ENCODE data around the gene C9orf50. TPM values are rescaled to one million over a fixed set of nuclear protein-coding genes. Genes with fewer than 3 reads are reported as not detected.

C9orf50 gene
- total RNA-seq, 1 donor from 2014 or later: not detected

GRCh38 chr9:129646654-129647053 is 25.8 kb upstream of the C9orf50 start:
- intact Hi-C loops (cut with DNase I): loop anchor here (10.0 kb wide), 1 partner anchor 88 kb away; no protein-coding TSS in a partner anchor
- H3K36me3 ChIP-seq: no peaks in the 10 kb centered on the region
- no peak for DNase-seq
- no peaks in the 10 kb centered on the region for H3K9me3 ChIP-seq
- TF ChIP-seq, protein P1, sequence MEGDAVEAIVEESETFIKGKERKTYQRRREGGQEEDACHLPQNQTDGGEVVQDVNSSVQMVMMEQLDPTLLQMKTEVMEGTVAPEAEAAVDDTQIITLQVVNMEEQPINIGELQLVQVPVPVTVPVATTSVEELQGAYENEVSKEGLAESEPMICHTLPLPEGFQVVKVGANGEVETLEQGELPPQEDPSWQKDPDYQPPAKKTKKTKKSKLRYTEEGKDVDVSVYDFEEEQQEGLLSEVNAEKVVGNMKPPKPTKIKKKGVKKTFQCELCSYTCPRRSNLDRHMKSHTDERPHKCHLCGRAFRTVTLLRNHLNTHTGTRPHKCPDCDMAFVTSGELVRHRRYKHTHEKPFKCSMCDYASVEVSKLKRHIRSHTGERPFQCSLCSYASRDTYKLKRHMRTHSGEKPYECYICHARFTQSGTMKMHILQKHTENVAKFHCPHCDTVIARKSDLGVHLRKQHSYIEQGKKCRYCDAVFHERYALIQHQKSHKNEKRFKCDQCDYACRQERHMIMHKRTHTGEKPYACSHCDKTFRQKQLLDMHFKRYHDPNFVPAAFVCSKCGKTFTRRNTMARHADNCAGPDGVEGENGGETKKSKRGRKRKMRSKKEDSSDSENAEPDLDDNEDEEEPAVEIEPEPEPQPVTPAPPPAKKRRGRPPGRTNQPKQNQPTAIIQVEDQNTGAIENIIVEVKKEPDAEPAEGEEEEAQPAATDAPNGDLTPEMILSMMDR (IDR thresholded peaks at IDR 0.05): no peak
- no peak overlapping the region for H3K27ac ChIP-seq
- H3K27me3 ChIP-seq: no peaks in the 10 kb centered on the region
- no peak overlapping the region for H3K4me3 ChIP-seq
- no peaks in the 10 kb centered on the region for H3K4me1 ChIP-seq
- ATAC-seq: no peak

DNA sequence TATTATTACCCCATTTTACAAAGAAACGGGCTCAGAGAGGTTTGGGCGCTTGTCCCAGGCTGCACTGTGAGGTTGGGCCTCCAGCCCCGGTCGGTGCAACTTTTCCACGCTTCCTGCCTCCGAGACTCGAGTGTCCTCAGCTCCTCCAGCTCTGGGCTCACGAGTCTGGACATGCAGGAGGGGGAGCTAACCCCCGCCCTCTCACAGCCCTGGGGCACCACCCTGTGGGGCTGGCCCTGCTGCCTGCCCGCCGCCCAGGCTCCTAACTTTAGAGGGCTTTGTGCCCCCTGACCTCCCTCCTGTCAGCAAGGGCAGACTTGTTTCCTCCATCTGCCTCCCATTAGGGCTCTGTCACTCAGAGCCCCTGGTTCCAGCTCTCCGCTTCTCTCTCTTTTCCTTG is 25.4 kb upstream of the C9orf50 start:
- DNase-seq (no peak), ATAC-seq (no peak)
- H3K9me3 ChIP-seq: no peaks in the 10 kb centered on the region
- H3K4me3 ChIP-seq: no peak overlapping the region
- TF ChIP-seq, protein P1 (IDR thresholded peaks at IDR 0.05): no peak
- H3K4me1 ChIP-seq: peaks cover under 1% of the 10 kb centered on the region
- intact Hi-C loops (cut with DNase I): loop anchor here (10.0 kb wide), 1 partner anchor 89 kb away; no protein-coding TSS in a partner anchor
- no peaks in the 10 kb centered on the region for H3K27me3 ChIP-seq
- no peak overlapping the region for H3K27ac ChIP-seq
- no peaks in the 10 kb centered on the region for H3K36me3 ChIP-seq

DNA sequence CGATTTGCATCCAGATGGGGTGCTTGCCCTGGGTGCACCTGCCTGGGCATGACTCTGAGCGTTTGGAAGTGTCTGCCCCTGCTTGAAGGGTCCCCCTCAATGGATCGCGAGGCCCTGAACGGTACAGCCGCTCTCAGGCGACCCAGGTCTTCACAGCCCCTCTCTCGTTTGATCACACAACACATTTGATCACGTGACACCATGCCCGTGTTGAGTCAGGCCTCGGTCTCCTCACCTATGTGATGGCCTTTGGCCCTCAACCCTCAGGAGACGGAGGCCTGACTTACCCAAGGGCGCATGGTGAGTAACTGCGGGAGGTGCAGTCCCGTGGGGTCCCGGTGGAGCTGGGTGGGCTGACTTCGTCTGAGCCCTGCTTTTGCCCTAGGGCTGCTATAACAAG is 24.0 kb upstream of the C9orf50 start:
- Histone ChIP-seq H3K4me1 (peaks cover 14% of the 10 kb centered on the region), H3K4me3 (no peak overlapping the region), H3K36me3 (no peaks in the 10 kb centered on the region), H3K9me3 (no peaks in the 10 kb centered on the region), H3K27ac (no peak overlapping the region), H3K27me3 (no peaks in the 10 kb centered on the region)
- intact Hi-C loops (cut with DNase I): loop anchor here (10.0 kb wide), 1 partner anchor 90 kb away; no protein-coding TSS in a partner anchor
- TF ChIP-seq, protein P1 (IDR thresholded peaks at IDR 0.05): no peak
- DNase-seq: no peak
- ATAC-seq: no peak

- ATAC-seq: no peak
- TF ChIP-seq, protein P1 (IDR thresholded peaks at IDR 0.05): no peak
- H3K4me3 ChIP-seq: no peak overlapping the region
- intact Hi-C loops (cut with DNase I): loop anchor here (10.0 kb wide), 1 partner anchor 90 kb away; no protein-coding TSS in a partner anchor
- no peak for DNase-seq
- H3K9me3 ChIP-seq: no peaks in the 10 kb centered on the region
- peaks cover 5% of the 10 kb centered on the region for H3K36me3 ChIP-seq
- peaks cover 19% of the 10 kb centered on the region for H3K4me1 ChIP-seq
- no peak overlapping the region for H3K27ac ChIP-seq
- no peaks in the 10 kb centered on the region for H3K27me3 ChIP-seq
These were observed 23.5 kb upstream of the C9orf50 start for GRCh38 chr9:129644365-129644764.

DNA sequence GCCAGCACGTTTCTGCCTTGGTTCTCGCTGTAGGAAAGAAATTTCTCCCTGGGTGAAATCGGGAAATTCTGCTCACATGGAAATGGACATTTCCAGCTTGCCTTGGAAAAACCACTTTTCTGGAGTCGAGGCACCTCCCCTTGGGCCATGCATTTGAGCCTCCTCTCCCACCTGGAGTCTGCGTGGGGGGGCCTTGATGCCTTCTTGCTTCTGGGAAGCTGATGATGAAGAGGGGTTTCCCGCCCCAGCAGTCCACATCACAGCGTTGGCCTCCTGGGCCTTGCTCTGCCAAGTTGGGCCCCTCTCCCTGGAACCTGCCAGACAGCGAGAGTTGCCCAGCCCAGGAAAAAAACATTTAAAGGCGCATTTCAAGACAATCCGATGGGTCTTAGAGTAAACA is 22.8 kb upstream of the C9orf50 start:
- no peaks in the 10 kb centered on the region for H3K27me3 ChIP-seq
- H3K4me1 ChIP-seq: peaks cover 19% of the 10 kb centered on the region
- ATAC-seq (no peak), DNase-seq (no peak)
- intact Hi-C loops (cut with DNase I): loop anchor here (10.0 kb wide), 1 partner anchor 91 kb away; no protein-coding TSS in a partner anchor
- TF ChIP-seq, protein P1 (IDR thresholded peaks at IDR 0.05): no peak
- H3K36me3 ChIP-seq: peaks cover 12% of the 10 kb centered on the region
- H3K27ac ChIP-seq: no peak overlapping the region
- no peaks in the 10 kb centered on the region for H3K9me3 ChIP-seq
- H3K4me3 ChIP-seq: no peak overlapping the region
